ENCODE results near the gene OSBPL7. TPM values are rescaled to one million over a fixed set of nuclear protein-coding genes. Genes with fewer than 3 reads are reported as not detected.

The OSBPL7 gene
- total RNA-seq, 1 experiment from 2014 or later: 13.0 TPM

DNA sequence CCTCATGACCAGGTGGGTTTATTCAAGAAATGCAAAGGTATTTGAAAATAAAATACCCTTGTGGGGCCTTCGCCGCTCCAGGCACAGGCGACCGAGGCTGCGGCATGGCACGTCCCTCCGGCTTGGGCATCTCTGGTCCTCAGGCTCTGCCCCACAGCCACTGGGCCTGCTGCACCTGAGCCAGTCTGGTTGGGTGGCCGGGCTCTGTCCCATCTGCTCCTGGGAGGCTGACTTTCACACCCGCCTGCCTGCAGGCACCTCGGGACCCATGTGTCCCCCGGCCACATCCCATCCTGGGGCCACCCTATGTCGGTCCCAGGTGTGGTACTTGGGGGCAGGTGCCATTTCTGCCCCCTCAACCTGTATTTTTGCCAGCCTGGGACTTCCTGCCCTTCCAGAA lies 20.9 kb downstream of the OSBPL7 start:
- H3K79me2 ChIP-seq (ENCODE audit: insufficient read depth, low read length): no peaks in the 10 kb centered on the region
- no peak overlapping the region for H2BK5ac ChIP-seq (ENCODE audit: insufficient read length, low read length)
- no peak overlapping the region for H3T11ph ChIP-seq (ENCODE audit: low read length)
- no peak overlapping the region for H3K18ac ChIP-seq (ENCODE audit: insufficient read length, low read depth, low read length)
- H3K27ac ChIP-seq (ENCODE audit: insufficient read length, low read depth, low read length): no peak overlapping the region
- no peak overlapping the region for H3K4me2 ChIP-seq (ENCODE audit: insufficient read depth, insufficient read length, low read length)
- Mint-ChIP-seq H3K4me1 (no peaks in the 10 kb centered on the region), H3K27ac (no peak overlapping the region), H3K36me3 (ENCODE audit: insufficient read depth in 1 of 3, low read depth in 3 of 3) (no peaks in the 10 kb centered on the region), H3K4me3 (no peak overlapping the region), H3K27me3 (ENCODE audit: low read depth) (peaks cover 16% of the 10 kb centered on the region), H3K9me3 (no peaks in the 10 kb centered on the region)
- no peaks in the 10 kb centered on the region for H4K20me1 ChIP-seq (ENCODE audit: control insufficient read depth, insufficient read depth, insufficient read length)
- H2AFZ ChIP-seq (ENCODE audit: low read length): no peak overlapping the region
- no peak overlapping the region for H2BK20ac ChIP-seq (ENCODE audit: low read depth, low read length, poor library complexity, severe bottlenecking)
- H3K79me1 ChIP-seq (ENCODE audit: insufficient read depth, low read depth, low read length, poor library complexity, severe bottlenecking): no peaks in the 10 kb centered on the region
- H3K56ac ChIP-seq (ENCODE audit: insufficient read length, low read depth, low read length): no peak overlapping the region
- H2AK5ac ChIP-seq (ENCODE audit: insufficient read length, low read length): no peak overlapping the region
- no CpG with 5 or more reads among the region's 12 CpGs for WGBS (ENCODE audit: extremely low coverage, insufficient read length, low lambda C conversion rate)
- no peak overlapping the region for H3K23ac ChIP-seq (ENCODE audit: insufficient read length, low read depth, low read length)
- no peak overlapping the region for H3K4ac ChIP-seq (ENCODE audit: low read depth, low read length)
- H4K91ac ChIP-seq (ENCODE audit: insufficient read length, low read depth, low read length): no peak overlapping the region
- H3K4me1 ChIP-seq (ENCODE audit: insufficient read depth, low read length): no peaks in the 10 kb centered on the region
- DNase-seq: peak; percentile 32
- H3K9me3 ChIP-seq (ENCODE audit: control insufficient read depth, low read depth, low read length): no peaks in the 10 kb centered on the region
- no peak overlapping the region for H4K8ac ChIP-seq (replicated peaks; ENCODE audit: insufficient read length, low read depth, low read length)
- no peak overlapping the region for H2BK12ac ChIP-seq (ENCODE audit: insufficient read length, low read depth, low read length)
- no peak overlapping the region for H3K9ac ChIP-seq (ENCODE audit: extremely low read depth, insufficient read length, low read length)
- no peaks in the 10 kb centered on the region for H3K23me2 ChIP-seq (ENCODE audit: insufficient read length, low read depth, low read length, poor library complexity, severe bottlenecking)
- H4K5ac ChIP-seq (ENCODE audit: insufficient read length, low read depth, low read length): no peak overlapping the region
- H3K27me3 ChIP-seq (ENCODE audit: insufficient read depth, low read length): no peaks in the 10 kb centered on the region; the same call in 1 of the 2 replicates
- no peak overlapping the region for H3K14ac ChIP-seq (ENCODE audit: insufficient read depth, low read length)
- no peak overlapping the region for H2BK15ac ChIP-seq (ENCODE audit: low read depth, low read length)
- TF ChIP-seq, protein P1, sequence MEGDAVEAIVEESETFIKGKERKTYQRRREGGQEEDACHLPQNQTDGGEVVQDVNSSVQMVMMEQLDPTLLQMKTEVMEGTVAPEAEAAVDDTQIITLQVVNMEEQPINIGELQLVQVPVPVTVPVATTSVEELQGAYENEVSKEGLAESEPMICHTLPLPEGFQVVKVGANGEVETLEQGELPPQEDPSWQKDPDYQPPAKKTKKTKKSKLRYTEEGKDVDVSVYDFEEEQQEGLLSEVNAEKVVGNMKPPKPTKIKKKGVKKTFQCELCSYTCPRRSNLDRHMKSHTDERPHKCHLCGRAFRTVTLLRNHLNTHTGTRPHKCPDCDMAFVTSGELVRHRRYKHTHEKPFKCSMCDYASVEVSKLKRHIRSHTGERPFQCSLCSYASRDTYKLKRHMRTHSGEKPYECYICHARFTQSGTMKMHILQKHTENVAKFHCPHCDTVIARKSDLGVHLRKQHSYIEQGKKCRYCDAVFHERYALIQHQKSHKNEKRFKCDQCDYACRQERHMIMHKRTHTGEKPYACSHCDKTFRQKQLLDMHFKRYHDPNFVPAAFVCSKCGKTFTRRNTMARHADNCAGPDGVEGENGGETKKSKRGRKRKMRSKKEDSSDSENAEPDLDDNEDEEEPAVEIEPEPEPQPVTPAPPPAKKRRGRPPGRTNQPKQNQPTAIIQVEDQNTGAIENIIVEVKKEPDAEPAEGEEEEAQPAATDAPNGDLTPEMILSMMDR (conservative IDR thresholded peaks at IDR 0.05): no peak
- no peak overlapping the region for H2BK120ac ChIP-seq (ENCODE audit: low read depth, low read length, poor library complexity, severe bottlenecking)

Data from H9 (cell line).